Limb (tissue), 2 donors: ENCODE results near the gene ALDOA.

Source experiments
- DNase-seq, 2 donors: peaks; one replicate each; pipeline ENCODE4 v3.0.0-alpha.2; 2016; ENCODE audit errors: extremely low spot score in 2 of 2

ALDOA gene

GRCh38 chr16:30088832-30089624, 23.5 kb downstream of the ALDOA start:
- no peak for DNase-seq

GRCh38 chr16:30090610-30091331, 25.2 kb downstream of the ALDOA start:
- DNase-seq: no peak

DNA sequence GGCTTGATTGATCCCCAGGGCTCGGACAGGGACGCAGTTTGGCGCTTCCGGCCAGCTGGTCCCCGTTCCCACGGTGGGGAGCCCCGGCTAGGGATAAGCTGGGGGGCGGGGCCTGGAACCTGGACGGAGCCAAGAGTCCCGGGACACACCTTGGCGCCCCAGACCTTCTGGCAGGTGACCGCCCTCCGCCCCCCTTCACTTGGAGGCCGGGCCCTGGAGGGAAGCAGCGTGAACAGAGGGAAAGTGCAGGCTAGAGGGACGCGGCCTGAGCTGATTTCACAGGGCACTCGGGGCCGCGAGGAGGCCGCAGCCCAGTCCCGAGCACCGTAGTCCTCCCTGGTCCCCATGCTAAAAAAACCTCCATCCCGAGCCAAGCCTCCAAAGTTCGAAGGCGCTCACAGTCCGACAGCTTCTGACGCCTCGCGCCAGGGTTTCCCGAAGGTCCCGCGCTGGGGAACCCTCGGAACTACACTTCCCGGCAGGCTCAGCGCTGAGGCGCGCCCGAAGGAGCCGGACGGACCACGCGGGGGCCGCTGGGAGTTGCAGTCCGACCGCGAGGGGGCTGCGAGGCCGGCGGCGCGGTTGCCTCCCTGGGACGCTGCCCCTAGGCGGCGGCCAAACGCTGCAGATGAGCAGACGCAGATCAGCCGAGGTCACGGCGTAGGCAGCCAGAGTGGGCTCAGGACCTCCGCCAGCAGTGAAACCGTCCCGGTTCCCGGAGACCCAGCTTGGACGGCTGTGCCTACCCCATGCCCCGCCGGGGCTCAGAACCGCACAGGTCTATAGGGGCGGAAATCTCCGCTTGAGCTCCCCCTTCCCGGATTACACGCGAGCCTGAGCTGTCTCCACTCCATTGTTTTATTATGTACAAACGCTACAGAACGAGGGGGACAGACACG, 26.2 kb downstream of the ALDOA start, which contains the start of gene TBX6:
TBX6 (minus strand) TSS at position 451 of the 899 bp plus-strand sequence. CDS start 731 bp downstream, outside the sequence.
- peak; percentile 92 to 95 for DNase-seq

GRCh38 chr16:30092373-30093010, 26.9 kb downstream of the ALDOA start:
- DNase-seq: peak; percentile 14 to 72

- no peak for DNase-seq
These were observed 29.1 kb downstream of the ALDOA start for GRCh38 chr16:30094541-30095165.

GRCh38 chr16:30095166-30096078, 29.9 kb downstream of the ALDOA start:
- no peak for DNase-seq

DNA sequence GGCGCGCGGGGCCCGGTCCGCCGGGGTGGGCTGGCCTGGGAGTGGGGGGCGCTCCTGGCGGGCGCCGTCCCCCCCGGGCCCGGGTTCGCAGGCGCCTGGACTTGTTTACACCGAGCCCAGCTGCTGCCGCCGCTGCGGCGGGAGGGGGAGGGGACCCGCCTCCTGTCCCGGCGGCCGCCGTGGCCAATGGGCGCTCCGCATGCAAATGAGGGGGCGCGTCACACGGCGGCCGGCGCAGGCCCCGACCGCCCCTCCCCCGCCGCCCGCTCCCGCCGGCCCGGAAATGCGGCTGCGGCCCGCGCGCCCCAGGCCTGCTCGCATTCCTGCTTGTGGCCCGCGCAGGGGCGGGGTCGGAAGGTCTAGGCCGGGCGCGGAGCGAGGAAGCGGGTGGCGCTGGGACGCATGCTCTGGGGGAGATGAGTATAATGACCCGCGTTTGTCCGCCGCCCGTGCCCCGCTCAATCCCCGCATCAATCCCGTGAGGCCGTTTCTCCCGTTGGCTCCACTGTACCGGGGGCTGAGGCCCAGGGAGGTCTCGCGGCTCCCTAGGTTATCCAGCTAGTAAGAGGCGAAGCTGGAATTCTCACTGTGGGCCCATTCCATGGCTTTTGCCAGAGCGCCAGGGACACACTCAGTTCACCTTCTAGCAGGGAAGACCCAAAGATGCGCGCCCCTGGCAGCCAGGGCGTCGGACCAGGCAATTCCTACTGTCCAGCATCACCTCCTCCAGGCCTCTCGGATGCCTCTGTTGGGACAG, 30.7 kb downstream of the ALDOA start, which contains the start of gene YPEL3:
YPEL3 (minus strand) TSS at position 109 of the 757 bp plus-strand sequence. CDS start 731 bp downstream, outside the sequence.
- DNase-seq: peak; percentile 88 to 94

- no peak for DNase-seq
These were observed 31.5 kb downstream of the ALDOA start for GRCh38 chr16:30096862-30097563.

GRCh38 chr16:30104090-30104489, 38.5 kb downstream of the ALDOA start:
- DNase-seq: no peak

DNA sequence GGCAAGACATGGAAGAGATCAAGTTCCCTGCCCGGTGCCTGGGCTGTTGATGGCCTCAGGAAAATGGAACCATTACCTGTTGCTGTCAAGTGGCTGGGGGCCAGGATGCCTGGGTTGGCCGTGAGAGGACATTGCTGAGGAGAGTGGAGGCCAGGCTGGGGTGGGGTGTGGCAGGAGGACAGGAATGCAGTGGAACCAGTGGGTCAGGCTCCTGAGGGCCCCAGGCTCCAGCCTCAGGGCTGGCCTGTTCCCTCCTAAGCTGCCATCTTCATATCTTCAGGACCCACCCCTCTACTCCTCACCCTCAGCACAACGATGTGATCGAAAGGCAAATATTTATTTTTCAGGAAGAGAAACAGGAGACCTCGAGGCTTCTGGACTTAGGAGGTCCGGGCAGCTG, 38.9 kb downstream of the ALDOA start:
- no peak for DNase-seq

- no peak for DNase-seq
These were observed 42.7 kb downstream of the ALDOA start for GRCh38 chr16:30108059-30108850.

GRCh38 chr16:30110661-30111060, 45.1 kb downstream of the ALDOA start:
- DNase-seq: peak in 1 of 2 donors; percentile 48

GRCh38 chr16:30112197-30113030, 46.9 kb downstream of the ALDOA start:
- peak in 1 of 2 donors; percentile 60 for DNase-seq

DNA sequence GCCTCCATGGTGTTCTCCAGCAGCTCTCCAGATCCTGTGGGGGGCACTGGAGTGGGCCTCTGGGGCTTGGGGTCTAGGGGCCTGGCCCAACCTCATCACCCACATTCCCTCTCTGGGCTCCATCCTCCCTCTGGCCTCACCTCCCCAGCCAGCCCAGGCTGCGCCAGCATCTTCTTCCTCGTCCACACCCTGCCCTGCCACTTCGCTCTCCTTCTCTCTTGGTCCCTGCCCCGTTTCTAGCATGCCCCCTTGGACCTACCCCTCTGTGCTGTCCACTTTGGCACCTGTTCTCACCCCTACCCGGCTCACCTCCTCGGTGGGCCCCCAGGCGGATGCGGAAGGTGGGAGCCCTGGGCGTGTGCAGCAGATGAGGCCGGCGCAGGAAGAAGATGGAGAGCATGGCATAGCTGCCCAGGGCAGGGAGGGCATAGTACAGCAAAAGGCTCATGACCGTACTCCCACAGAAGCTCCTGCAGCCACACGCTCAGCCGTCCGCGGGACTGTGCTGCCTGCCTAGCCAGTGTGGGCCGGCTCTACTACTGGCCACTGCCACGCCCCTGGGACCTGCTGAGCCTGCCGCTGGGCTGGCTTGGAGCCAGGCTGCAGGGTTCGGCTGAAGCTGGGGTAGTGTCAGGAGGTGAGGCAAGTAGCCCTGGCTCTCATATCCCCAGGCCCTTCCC, 47.6 kb downstream of the ALDOA start, which contains the start of gene GDPD3:
GDPD3 (minus strand) TSS at position 507 of the 680 bp plus-strand sequence; CDS start at position 448, 59 bp downstream.
- DNase-seq: no peak

- no peak for DNase-seq
These were observed 48.3 kb downstream of the ALDOA start for GRCh38 chr16:30113711-30114333.
